ENCODE measurements around the gene ZNF562.

The ZNF562 gene

DNA sequence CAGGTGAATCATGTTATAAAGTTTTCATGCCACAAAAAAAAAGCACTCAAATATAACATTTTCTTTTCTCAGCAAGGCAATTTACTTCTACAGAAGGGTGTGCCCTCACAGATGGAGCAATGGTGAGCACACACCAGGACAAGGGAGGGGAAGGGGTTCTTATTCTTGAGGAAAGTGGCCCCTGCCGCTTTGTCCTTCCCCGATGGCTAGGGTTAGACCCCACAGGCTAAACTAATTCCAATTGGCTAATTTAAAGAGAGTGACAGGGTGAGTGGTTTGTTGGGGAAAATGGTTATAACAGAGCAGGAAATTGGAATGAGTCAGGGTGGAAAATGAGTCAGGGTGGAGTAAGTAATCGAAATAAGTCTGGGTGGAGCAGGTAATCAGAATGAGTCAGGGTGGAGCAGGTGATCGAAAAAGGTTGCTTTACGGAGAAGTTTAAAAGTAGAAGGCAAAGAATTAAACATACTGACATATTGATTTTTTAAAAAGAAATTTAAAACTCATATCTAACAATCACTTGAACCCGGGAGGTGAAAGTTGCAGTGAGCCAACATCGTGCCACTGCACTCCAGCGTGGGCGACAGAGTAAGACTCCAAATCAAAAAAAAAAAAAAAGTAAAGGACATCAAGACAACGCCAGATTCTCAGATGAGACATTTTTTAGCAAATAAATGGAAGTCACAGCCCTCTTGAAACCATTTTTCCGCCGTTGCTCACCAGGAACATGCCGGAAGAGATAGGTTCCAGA lies 813 bp downstream of the ZNF562 start:
- peak overlapping the region; percentile 93 for H2AFZ ChIP-seq (ENCODE audit: low read length)
- no peak overlapping the region for H2BK15ac ChIP-seq (ENCODE audit: low read length)
- DNase-seq (ENCODE audit: low spot score) = no peak
- H3K4me3 ChIP-seq (ENCODE audit: low read length in 2 of 2) = peak overlapping the region; percentile 89 to 97
- no peak overlapping the region for H2BK120ac ChIP-seq (ENCODE audit: low read depth, low read length)
- H3K14ac ChIP-seq (ENCODE audit: low read length) = no peak overlapping the region
- no peak overlapping the region for H3K4ac ChIP-seq (ENCODE audit: low read length)
- no peak overlapping the region for H2AK5ac ChIP-seq (ENCODE audit: low read depth, low read length)
- no peak overlapping the region for H2BK12ac ChIP-seq (ENCODE audit: low read length)
- H4K91ac ChIP-seq (ENCODE audit: low read depth, low read length, poor library complexity) = no peak overlapping the region
- H3K23ac ChIP-seq (ENCODE audit: low read depth, low read length, poor library complexity) = no peak overlapping the region
- H3K27ac ChIP-seq (replicated peaks; ENCODE audit: low read length) = peak overlapping the region; percentile 92
- peaks cover 4% of the 10 kb centered on the region for H3K79me1 ChIP-seq (ENCODE audit: low read depth, low read length)
- H3K9me3 ChIP-seq (replicated peaks in 1 of 2; ENCODE audit: control insufficient read depth in 2 of 2, insufficient read depth in 1 of 2, low read depth in 1 of 2, low read length in 2 of 2) = peaks cover 16 to 50% of the 10 kb centered on the region in 2 donors
- no CpG with 5 or more reads among the region's 13 CpGs for WGBS, 2 donors (ENCODE audit: extremely low coverage in 2 of 2, insufficient read length in 2 of 2, insufficient replicate concordance in 1 of 2)
- H2BK5ac ChIP-seq (ENCODE audit: low read length) = peak overlapping the region; percentile 88
- H4K8ac ChIP-seq (ENCODE audit: low read depth, low read length) = no peak overlapping the region
- H3K9ac ChIP-seq (ENCODE audit: low read depth, low read length, poor library complexity) = no peak overlapping the region
- H3K36me3 ChIP-seq (replicated peaks in 1 of 2; ENCODE audit: control insufficient read depth in 2 of 2, insufficient read depth in 2 of 2, low read length in 2 of 2) = peaks cover 12 to 41% of the 10 kb centered on the region in 2 donors
- no peaks in the 10 kb centered on the region for H3K27me3 ChIP-seq (ENCODE audit: control insufficient read depth in 3 of 3, insufficient read depth in 3 of 3, low read depth in 1 of 3, low read length in 3 of 3)
- H3K4me2 ChIP-seq (ENCODE audit: insufficient read depth, low read length, poor library complexity, severe bottlenecking) = peak overlapping the region; percentile 37
- H3K18ac ChIP-seq (ENCODE audit: low read length) = no peak overlapping the region
- no peaks in the 10 kb centered on the region for H3K4me1 ChIP-seq (ENCODE audit: control insufficient read depth in 2 of 2, insufficient read depth in 1 of 2, low read depth in 1 of 2, low read length in 2 of 2)

DNA sequence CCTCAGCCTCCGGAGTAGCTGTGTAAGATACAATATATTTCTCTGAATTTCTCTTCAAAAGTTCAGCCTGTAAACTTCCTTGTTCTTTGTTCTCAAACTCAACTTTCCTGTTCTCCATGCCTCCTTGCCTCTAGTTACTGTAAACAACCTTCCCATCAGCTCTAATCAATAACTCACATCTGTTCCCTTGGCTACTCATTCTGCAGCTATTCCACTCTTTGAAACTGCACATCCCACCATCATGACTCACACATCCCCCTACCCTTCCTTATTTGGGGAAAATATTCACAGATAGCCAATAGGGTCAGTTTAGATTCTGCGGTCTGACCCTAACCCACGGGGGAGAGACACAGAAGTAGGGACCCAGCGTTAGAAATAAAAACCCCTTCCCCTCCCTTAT lies 2.0 kb downstream of the ZNF562 start:
- Histone ChIP-seq H3K4me1 (ENCODE audit: control insufficient read depth in 2 of 2, insufficient read depth in 1 of 2, low read depth in 1 of 2, low read length in 2 of 2) (no peaks in the 10 kb centered on the region), H3K9ac (ENCODE audit: low read depth, low read length, poor library complexity) (no peak overlapping the region), H3K27ac (replicated peaks; ENCODE audit: low read length) (no peak overlapping the region), H3K27me3 (ENCODE audit: control insufficient read depth in 3 of 3, insufficient read depth in 3 of 3, low read depth in 1 of 3, low read length in 3 of 3) (no peaks in the 10 kb centered on the region), H4K91ac (ENCODE audit: low read depth, low read length, poor library complexity) (no peak overlapping the region), H2BK120ac (ENCODE audit: low read depth, low read length) (no peak overlapping the region), H3K4me3 (ENCODE audit: low read length in 2 of 2) (no peak overlapping the region), H3K23ac (ENCODE audit: low read depth, low read length, poor library complexity) (no peak overlapping the region), H4K8ac (ENCODE audit: low read depth, low read length) (no peak overlapping the region), H3K18ac (ENCODE audit: low read length) (no peak overlapping the region), H2AK5ac (ENCODE audit: low read depth, low read length) (no peak overlapping the region), H3K14ac (ENCODE audit: low read length) (no peak overlapping the region), H2BK5ac (ENCODE audit: low read length) (no peak overlapping the region), H2BK15ac (ENCODE audit: low read length) (no peak overlapping the region), H3K4ac (ENCODE audit: low read length) (no peak overlapping the region), H3K4me2 (ENCODE audit: insufficient read depth, low read length, poor library complexity, severe bottlenecking) (no peak overlapping the region), H2AFZ (ENCODE audit: low read length) (no peak overlapping the region), H3K79me1 (ENCODE audit: low read depth, low read length) (peaks cover 5% of the 10 kb centered on the region), H3K9me3 (replicated peaks in 1 of 2; ENCODE audit: control insufficient read depth in 2 of 2, insufficient read depth in 1 of 2, low read depth in 1 of 2, low read length in 2 of 2) (peaks cover 19 to 62% of the 10 kb centered on the region in 2 donors), H3K36me3 (replicated peaks in 1 of 2; ENCODE audit: control insufficient read depth in 2 of 2, insufficient read depth in 2 of 2, low read length in 2 of 2) (peaks cover 12 to 47% of the 10 kb centered on the region in 2 donors), H2BK12ac (ENCODE audit: low read length) (no peak overlapping the region)
- no peak for DNase-seq (ENCODE audit: low spot score)
- WGBS, 2 donors (ENCODE audit: extremely low coverage in 2 of 2, insufficient read length in 2 of 2, insufficient replicate concordance in 1 of 2) = no CpG with 5 or more reads among the region's 4 CpGs

DNA sequence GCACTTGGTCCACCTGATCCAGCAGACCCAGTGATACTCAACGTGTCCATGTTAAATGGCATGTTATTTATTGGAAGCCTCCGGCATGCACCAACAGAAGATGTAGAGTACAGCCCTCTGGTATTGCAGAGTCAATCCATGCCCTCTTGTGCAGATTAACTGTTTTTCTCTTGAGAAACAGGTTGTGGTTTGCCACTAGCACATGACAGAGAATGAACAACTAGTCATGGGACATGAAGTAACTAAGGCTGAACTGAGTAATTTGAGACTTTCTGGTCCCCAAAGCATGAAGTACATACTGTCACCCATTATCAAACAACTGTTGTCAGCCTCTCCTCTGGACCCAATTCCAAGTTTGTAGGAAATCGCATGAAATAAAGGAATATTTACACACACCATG lies 3.2 kb downstream of the ZNF562 start:
- Histone ChIP-seq H3K9ac (ENCODE audit: low read depth, low read length, poor library complexity) (no peak overlapping the region), H4K91ac (ENCODE audit: low read depth, low read length, poor library complexity) (no peak overlapping the region), H3K14ac (ENCODE audit: low read length) (no peak overlapping the region), H2BK15ac (ENCODE audit: low read length) (no peak overlapping the region), H3K36me3 (replicated peaks in 1 of 2; ENCODE audit: control insufficient read depth in 2 of 2, insufficient read depth in 2 of 2, low read length in 2 of 2) (peaks cover 12 to 54% of the 10 kb centered on the region in 2 donors), H3K4me3 (ENCODE audit: low read length in 2 of 2) (no peak overlapping the region), H3K18ac (ENCODE audit: low read length) (no peak overlapping the region), H3K27me3 (ENCODE audit: control insufficient read depth in 3 of 3, insufficient read depth in 3 of 3, low read depth in 1 of 3, low read length in 3 of 3) (no peaks in the 10 kb centered on the region), H3K4me2 (ENCODE audit: insufficient read depth, low read length, poor library complexity, severe bottlenecking) (no peak overlapping the region), H2BK120ac (ENCODE audit: low read depth, low read length) (no peak overlapping the region), H2AK5ac (ENCODE audit: low read depth, low read length) (no peak overlapping the region), H3K4me1 (ENCODE audit: control insufficient read depth in 2 of 2, insufficient read depth in 1 of 2, low read depth in 1 of 2, low read length in 2 of 2) (no peaks in the 10 kb centered on the region), H4K8ac (ENCODE audit: low read depth, low read length) (no peak overlapping the region), H3K27ac (replicated peaks; ENCODE audit: low read length) (no peak overlapping the region), H2BK12ac (ENCODE audit: low read length) (no peak overlapping the region), H3K79me1 (ENCODE audit: low read depth, low read length) (peaks cover 6% of the 10 kb centered on the region), H2AFZ (ENCODE audit: low read length) (no peak overlapping the region), H3K9me3 (replicated peaks in 1 of 2; ENCODE audit: control insufficient read depth in 2 of 2, insufficient read depth in 1 of 2, low read depth in 1 of 2, low read length in 2 of 2) (peaks cover 19 to 75% of the 10 kb centered on the region in 2 donors), H2BK5ac (ENCODE audit: low read length) (no peak overlapping the region), H3K4ac (ENCODE audit: low read length) (no peak overlapping the region), H3K23ac (ENCODE audit: low read depth, low read length, poor library complexity) (no peak overlapping the region)
- WGBS, 2 donors (ENCODE audit: extremely low coverage in 2 of 2, insufficient read length in 2 of 2, insufficient replicate concordance in 1 of 2) = no CpG with 5 or more reads among the region's 3 CpGs
- DNase-seq (ENCODE audit: low spot score) = no peak

DNA sequence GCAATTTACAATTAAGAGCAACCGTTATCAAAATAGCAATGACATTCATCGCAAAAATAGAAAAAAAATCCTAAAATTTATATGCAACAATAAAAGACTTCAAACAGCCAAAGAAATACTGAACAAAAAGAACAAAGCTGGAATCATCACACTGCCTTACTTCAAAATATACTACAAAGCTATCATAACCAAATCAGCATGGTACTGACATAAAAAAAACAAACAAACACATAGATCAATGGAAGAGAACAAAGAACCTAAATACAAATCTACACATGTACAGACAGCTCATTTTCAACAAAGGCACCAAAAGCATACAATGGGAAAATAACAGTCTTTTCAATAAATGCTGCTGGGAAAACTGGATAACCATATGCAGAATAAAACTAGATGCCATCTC lies 6.4 kb downstream of the ZNF562 start:
- no peaks in the 10 kb centered on the region for H3K27me3 ChIP-seq (ENCODE audit: control insufficient read depth in 3 of 3, insufficient read depth in 3 of 3, low read depth in 1 of 3, low read length in 3 of 3)
- DNase-seq (ENCODE audit: low spot score) = no peak
- no peak overlapping the region for H3K4me2 ChIP-seq (ENCODE audit: insufficient read depth, low read length, poor library complexity, severe bottlenecking)
- H3K9me3 ChIP-seq (replicated peaks in 1 of 2; ENCODE audit: control insufficient read depth in 2 of 2, insufficient read depth in 1 of 2, low read depth in 1 of 2, low read length in 2 of 2) = peaks cover 18 to 92% of the 10 kb centered on the region in 2 donors
- no peak overlapping the region for H3K27ac ChIP-seq (replicated peaks; ENCODE audit: low read length)
- H2BK5ac ChIP-seq (ENCODE audit: low read length) = no peak overlapping the region
- no peak overlapping the region for H4K8ac ChIP-seq (ENCODE audit: low read depth, low read length)
- no peak overlapping the region for H3K23ac ChIP-seq (ENCODE audit: low read depth, low read length, poor library complexity)
- H2BK12ac ChIP-seq (ENCODE audit: low read length) = no peak overlapping the region
- H2BK120ac ChIP-seq (ENCODE audit: low read depth, low read length) = no peak overlapping the region
- peaks cover 15 to 66% of the 10 kb centered on the region in 2 donors for H3K36me3 ChIP-seq (replicated peaks in 1 of 2; ENCODE audit: control insufficient read depth in 2 of 2, insufficient read depth in 2 of 2, low read length in 2 of 2)
- no peak overlapping the region for H2BK15ac ChIP-seq (ENCODE audit: low read length)
- no peak overlapping the region for H4K91ac ChIP-seq (ENCODE audit: low read depth, low read length, poor library complexity)
- no peak overlapping the region for H2AK5ac ChIP-seq (ENCODE audit: low read depth, low read length)
- no peak overlapping the region for H3K18ac ChIP-seq (ENCODE audit: low read length)
- H2AFZ ChIP-seq (ENCODE audit: low read length) = no peak overlapping the region
- H3K4me1 ChIP-seq (ENCODE audit: control insufficient read depth in 2 of 2, insufficient read depth in 1 of 2, low read depth in 1 of 2, low read length in 2 of 2) = no peaks in the 10 kb centered on the region
- H3K14ac ChIP-seq (ENCODE audit: low read length) = no peak overlapping the region
- no peak overlapping the region for H3K4me3 ChIP-seq (ENCODE audit: low read length in 2 of 2)
- no peak overlapping the region for H3K9ac ChIP-seq (ENCODE audit: low read depth, low read length, poor library complexity)
- H3K4ac ChIP-seq (ENCODE audit: low read length) = no peak overlapping the region
- H3K79me1 ChIP-seq (ENCODE audit: low read depth, low read length) = peaks cover 7% of the 10 kb centered on the region
- whole genome bisulfite sequencing, 2 donors (ENCODE audit: extremely low coverage in 2 of 2, insufficient read length in 2 of 2, insufficient replicate concordance in 1 of 2) = no CpG with 5 or more reads among the region's 2 CpGs

All from neuronal stem cell (in vitro differentiated cells).